Heart left ventricle (tissue), 16 donors: Measurements from ENCODE around the gene IFNL4. TPM values are rescaled to one million over a fixed set of nuclear protein-coding genes. Genes with fewer than 3 reads are reported as not detected.

Experiments used
- ATAC-seq, 4 donors: fragments of 200-7000 bp; cut with Tn5 transposase; one replicate each; pipeline ENCODE4 v1.9.1; 2020 to 2022; ENCODE audit warnings: moderate library complexity in 4 of 4, mild to moderate bottlenecking in 3 of 4, moderate number of reproducible peaks in 1 of 4
- DNase-seq, 5 donors: peaks; one replicate each; pipeline ENCODE4 v3.0.0-alpha.2; 2020
- H3K27ac ChIP-seq, 12 donors: fragments of 200-600 bp; sonication (generic) in 4 of 12; one replicate each; pipeline versions ENCODE4 v1.5.0 to v1.8.0; 2016 to 2022; ENCODE audit warnings: mild to moderate bottlenecking in 2 of 12
- H3K27me3 ChIP-seq, 9 donors: fragments of 200-600 bp; sonication (generic) in 2 of 9; one replicate each; pipeline versions ENCODE4 v1.5.1 to v1.8.0; 2016 to 2022; ENCODE audit warnings: mild to moderate bottlenecking in 3 of 9
- H3K36me3 ChIP-seq, 9 donors: fragments of 200-600 bp; sonication (generic) in 2 of 9; one replicate each; pipeline versions ENCODE4 v1.5.0 to v1.8.0; 2018 to 2022; ENCODE audit warnings: mild to moderate bottlenecking in 2 of 9
- H3K4me1 ChIP-seq, 12 donors: fragments of 200-600 bp; sonication (generic) in 4 of 12; one replicate each; pipeline versions ENCODE4 v1.5.0 to v1.8.0; 2016 to 2022; ENCODE audit warnings: mild to moderate bottlenecking in 3 of 12
- H3K4me3 ChIP-seq, 12 donors: fragments of 200-600 bp; sonication (generic) in 4 of 12; one replicate each; pipeline versions ENCODE4 v1.5.0 to v1.8.0; 2017 to 2022; ENCODE audit warnings: mild to moderate bottlenecking in 9 of 12, moderate library complexity in 4 of 12
- H3K9me3 ChIP-seq, 12 donors: fragments of 200-600 bp; sonication (generic) in 4 of 12; one replicate each; pipeline versions ENCODE4 v1.5.0 to v1.8.0; 2016 to 2022; ENCODE audit warnings: mild to moderate bottlenecking in 1 of 12
- POLR2A ChIP-seq, 2 donors: fragments of 450-650 bp; IDR thresholded peaks; one replicate each; pipeline ENCODE4 v1.6.1; 2017; ENCODE audit warnings: antibody characterized with exemption in 2 of 2, mild to moderate bottlenecking in 2 of 2, moderate library complexity in 2 of 2
- WGBS, 4 donors: extraction: QIAGEN DNeasy Blood & Tissue Kit in 2 of 4; methylation state at CpG; one replicate each; pipeline versions ENCODE4 v1.1.5 to v1.1.7; 2013 to 2018; 5-methylcytosine and 5-hydroxymethylcytosine counted together
- intact Hi-C, 10 donors: fragments of 100-400 bp; cut with DNase I; formaldehyde crosslinking; loops; one replicate each; pipeline versions ENCODE4 v1.11.1 to v1.14.2; 2022
- polyA plus RNA-seq, 2 donors: library from polyadenylated mRNA; stranded (reverse); fragments of 200-250 nt; gene quantifications; one replicate each; pipeline ENCODE4 v1.2.3, GENCODE V29; 2013
- total RNA-seq, 9 donors: library from RNA; depleted of rRNA in 2 of 9; stranded (reverse); fragments of >200 nt in 2 of 9; fragmentation: NEBNext Ultra II Directional in 3 of 9; extraction: Animal tissue kit (Norgen Biotek cat#: 25700) in 3 of 9; gene quantifications; one replicate each; pipeline versions ENCODE4 v1.1.0 to v1.2.4, GENCODE V29; 2016 to 2023
- TF ChIP-seq, protein P1 (sequence below), 12 donors: fragments of 200-600 bp; sonication (generic) in 4 of 12; IDR thresholded peaks; one replicate each; pipeline versions ENCODE4 v1.5.0 to v1.8.0; 2018 to 2022; ENCODE audit warnings: antibody characterized with exemption in 12 of 12, mild to moderate bottlenecking in 5 of 12
- donor health status: ischemic (EF 13 %, LVEDD 7.1; RV severe dilation, severe dysfunction).
- donor health status: healthy with polysubstance abuse.
- donor health status: DM: no; HTN: yes; CAD: no.
- donor health status: DM: no; HTN: no; CAD: no.
- donor health status: ischemic (EF 25% LVEDD 6.9; RV normal size, moderate dysfunction).
- donor health status: ischemic (EF 25% LVEDD 5.7; RV mildly dilated, moderate dysfunction).
- donor health status: healthy.
- donor health status: DM: yes; HTN: yes; CAD: no.
- donor health status: ischemic (EF 35%, LVEDD 5.7; RV mildly dilated, moderate dysfunction).
- donor health status: nonischemic (EF 11% LVEDD 7.7; RV severe dilation, severe dysfunction).
- donor health status: DM: yes; HTN: yes; CAD: no.
- donor health status: PGD.
- donor health status: ischemic (EF 29% LVEDD 5.4; RV normal size, mild dysfunction).
- donor health status: nonischemic (EF 23%, LVEDD 6.1; RV moderate dilation, normal function).

The IFNL4 gene
- total and polyA plus RNA-seq, 11 donors = not detected

GRCh38 chr19:39238944-39239343, 9.7 kb downstream of the IFNL4 start:
- Histone ChIP-seq H3K27ac (no peak overlapping the region), H3K4me3 (no peak overlapping the region), H3K36me3 (no peaks in the 10 kb centered on the region), H3K4me1 (peaks cover 0 to 6% (median 0%) of the 10 kb centered on the region in 12 donors), H3K27me3 (peaks cover 0 to 53% (median 4%) of the 10 kb centered on the region in 9 donors), H3K9me3 (no peaks in the 10 kb centered on the region)
- no peak for ATAC-seq
- 87 to 89% (median 88%) methylated on average over 6 of the region's 6 CpGs for WGBS, 4 donors
- DNase-seq = no peak
- no peak for TF ChIP-seq POLR2A (IDR thresholded peaks at IDR 0.05)
- TF ChIP-seq, protein P1, sequence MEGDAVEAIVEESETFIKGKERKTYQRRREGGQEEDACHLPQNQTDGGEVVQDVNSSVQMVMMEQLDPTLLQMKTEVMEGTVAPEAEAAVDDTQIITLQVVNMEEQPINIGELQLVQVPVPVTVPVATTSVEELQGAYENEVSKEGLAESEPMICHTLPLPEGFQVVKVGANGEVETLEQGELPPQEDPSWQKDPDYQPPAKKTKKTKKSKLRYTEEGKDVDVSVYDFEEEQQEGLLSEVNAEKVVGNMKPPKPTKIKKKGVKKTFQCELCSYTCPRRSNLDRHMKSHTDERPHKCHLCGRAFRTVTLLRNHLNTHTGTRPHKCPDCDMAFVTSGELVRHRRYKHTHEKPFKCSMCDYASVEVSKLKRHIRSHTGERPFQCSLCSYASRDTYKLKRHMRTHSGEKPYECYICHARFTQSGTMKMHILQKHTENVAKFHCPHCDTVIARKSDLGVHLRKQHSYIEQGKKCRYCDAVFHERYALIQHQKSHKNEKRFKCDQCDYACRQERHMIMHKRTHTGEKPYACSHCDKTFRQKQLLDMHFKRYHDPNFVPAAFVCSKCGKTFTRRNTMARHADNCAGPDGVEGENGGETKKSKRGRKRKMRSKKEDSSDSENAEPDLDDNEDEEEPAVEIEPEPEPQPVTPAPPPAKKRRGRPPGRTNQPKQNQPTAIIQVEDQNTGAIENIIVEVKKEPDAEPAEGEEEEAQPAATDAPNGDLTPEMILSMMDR (IDR thresholded peaks at IDR 0.05) = no peak
- intact Hi-C loops = no loop called here

DNA sequence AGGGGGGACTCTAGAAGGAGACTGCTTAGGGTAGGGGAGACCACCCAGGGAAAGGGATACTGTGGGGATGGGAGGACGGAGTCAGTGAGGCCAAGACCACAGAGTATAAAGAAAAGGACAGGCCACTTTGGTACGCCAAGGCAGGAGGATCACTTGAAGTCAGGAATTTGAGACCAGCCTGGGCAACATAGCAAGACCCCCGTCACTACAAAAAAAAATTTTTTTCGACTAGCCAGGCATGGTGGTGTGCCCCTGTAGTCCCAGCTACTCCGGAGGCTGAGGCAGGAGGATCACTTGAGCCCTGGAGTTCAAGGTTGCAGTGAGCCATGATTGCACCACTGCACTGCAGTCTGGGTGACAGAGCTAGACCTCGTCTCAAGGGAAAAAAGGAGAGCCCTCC, 10.4 kb downstream of the IFNL4 start:
- intact Hi-C loops = no loop called here
- peaks cover 0 to 55% (median 4%) of the 10 kb centered on the region in 9 donors for H3K27me3 ChIP-seq

GRCh38 chr19:39237200-39238184, 11.2 kb downstream of the IFNL4 start:
- TF ChIP-seq, protein P1 (IDR thresholded peaks at IDR 0.05) = no peak
- TF ChIP-seq POLR2A (IDR thresholded peaks at IDR 0.05) = no peak
- H3K27me3 ChIP-seq = peaks cover 0 to 56% (median 4%) of the 10 kb centered on the region in 9 donors
- peak in 1 of 4 donors; percentile 59 for ATAC-seq

More for the DNA sequence above, 10.4 kb downstream of the IFNL4 start:
- Histone ChIP-seq H3K4me3 (no peak overlapping the region), H3K36me3 (no peaks in the 10 kb centered on the region), H3K9me3 (no peaks in the 10 kb centered on the region), H3K4me1 (peaks cover 0 to 6% (median 0%) of the 10 kb centered on the region in 12 donors), H3K27ac (no peak overlapping the region)
- TF ChIP-seq POLR2A (IDR thresholded peaks at IDR 0.05) = no peak
- TF ChIP-seq, protein P1 (IDR thresholded peaks at IDR 0.05) = no peak
- ATAC-seq (no peak), DNase-seq (no peak)
- WGBS, 4 donors = 77 to 86% (median 83%) methylated on average over 6 of the region's 6 CpGs

GRCh38 chr19:39236527-39236926, 12.1 kb downstream of the IFNL4 start:
- Histone ChIP-seq H3K27ac (no peak overlapping the region), H3K4me1 (peaks cover 0 to 6% (median 0%) of the 10 kb centered on the region in 12 donors), H3K27me3 (peaks cover 0 to 58% (median 4%) of the 10 kb centered on the region in 9 donors), H3K4me3 (no peak overlapping the region), H3K36me3 (no peaks in the 10 kb centered on the region), H3K9me3 (no peaks in the 10 kb centered on the region)
- intact Hi-C loops = no loop called here
- DNase-seq (no peak), ATAC-seq (peak in 1 of 4 donors; percentile 24)
- 57 to 66% (median 61%) methylated on average over 12 of the region's 12 CpGs for WGBS, 4 donors
- TF ChIP-seq, protein P1 (IDR thresholded peaks at IDR 0.05) = no peak
- no peak for TF ChIP-seq POLR2A (IDR thresholded peaks at IDR 0.05)

More at GRCh38 chr19:39237200-39238184, 11.2 kb downstream of the IFNL4 start:
- H3K4me1 ChIP-seq = peaks cover 0 to 6% (median 0%) of the 10 kb centered on the region in 12 donors
- H3K27ac ChIP-seq = no peak overlapping the region
- 37 to 47% (median 44%) methylated on average over 18 to 22 of the region's 22 CpGs for WGBS, 4 donors
- intact Hi-C loops = no loop called here
- H3K9me3 ChIP-seq = no peaks in the 10 kb centered on the region
- no peak overlapping the region for H3K4me3 ChIP-seq
- no peaks in the 10 kb centered on the region for H3K36me3 ChIP-seq
- no peak for DNase-seq
